IMR-90 (cell line): ENCODE data around the gene PTPRU.

ENCODE experiments used
- BHLHE40 ChIP-seq: fragments of 150-350 bp; IDR thresholded peaks from 2 replicates; pipeline ENCODE4 v1.6.1; 2016; ENCODE audit warnings: mild to moderate bottlenecking, low read depth, low read length
- CEBPB ChIP-seq: IDR thresholded peaks from 2 replicates; pipeline ENCODE4 v1.6.1; 2012; ENCODE audit warnings: low read depth, low read length, improper control_type of control experiment
- CHD1 ChIP-seq: IDR thresholded peaks from 2 replicates; pipeline ENCODE4 v1.6.1; 2012; ENCODE audit warnings: low read depth, low read length, improper control_type of control experiment
- MAFK ChIP-seq: IDR thresholded peaks from 2 replicates; pipeline ENCODE4 v1.6.1; 2012; ENCODE audit warnings: low read depth, low read length, improper control_type of control experiment
- NFE2L2 ChIP-seq: fragments of 150-350 bp; IDR thresholded peaks from 2 replicates; pipeline ENCODE4 v1.6.1; 2016; ENCODE audit warnings: low read depth, mild to moderate bottlenecking, low read length
- POLR2A ChIP-seq: IDR thresholded peaks from 2 replicates; pipeline ENCODE4 v1.6.1; 2012; ENCODE audit warnings: mild to moderate bottlenecking, low read depth, low read length
- RAD21 ChIP-seq: IDR thresholded peaks from 2 replicates; pipeline ENCODE4 v1.6.1; 2012; ENCODE audit warnings: low read length, improper control_type of control experiment
- RCOR1 ChIP-seq: IDR thresholded peaks from 2 replicates; pipeline ENCODE4 v1.6.1; 2012; ENCODE audit warnings: mild to moderate bottlenecking, low read length, improper control_type of control experiment; ENCODE audit not compliant: insufficient replicate concordance
- RFX5 ChIP-seq: IDR thresholded peaks from 2 replicates; pipeline ENCODE4 v1.8.0; 2012; ENCODE audit warnings: low read depth, mild to moderate bottlenecking, low read length, moderate library complexity
- SMC3 ChIP-seq: fragments of 150-350 bp; IDR thresholded peaks from 2 replicates; pipeline ENCODE4 v1.6.1; 2016; ENCODE audit warnings: low read depth, mild to moderate bottlenecking, antibody characterized with exemption, low read length, moderate library complexity
- TF ChIP-seq, protein P1 (sequence below): conservative IDR thresholded peaks from 2 replicates; pipeline ENCODE4 v1.5.1; 2012; ENCODE audit warnings: mild to moderate bottlenecking, low read depth, low read length, improper control_type of control experiment

GRCh38 chr1:29370067-29370466 lies 133.7 kb downstream of the PTPRU start:
- no peak for TF ChIP-seq POLR2A
- TF ChIP-seq, protein P1, sequence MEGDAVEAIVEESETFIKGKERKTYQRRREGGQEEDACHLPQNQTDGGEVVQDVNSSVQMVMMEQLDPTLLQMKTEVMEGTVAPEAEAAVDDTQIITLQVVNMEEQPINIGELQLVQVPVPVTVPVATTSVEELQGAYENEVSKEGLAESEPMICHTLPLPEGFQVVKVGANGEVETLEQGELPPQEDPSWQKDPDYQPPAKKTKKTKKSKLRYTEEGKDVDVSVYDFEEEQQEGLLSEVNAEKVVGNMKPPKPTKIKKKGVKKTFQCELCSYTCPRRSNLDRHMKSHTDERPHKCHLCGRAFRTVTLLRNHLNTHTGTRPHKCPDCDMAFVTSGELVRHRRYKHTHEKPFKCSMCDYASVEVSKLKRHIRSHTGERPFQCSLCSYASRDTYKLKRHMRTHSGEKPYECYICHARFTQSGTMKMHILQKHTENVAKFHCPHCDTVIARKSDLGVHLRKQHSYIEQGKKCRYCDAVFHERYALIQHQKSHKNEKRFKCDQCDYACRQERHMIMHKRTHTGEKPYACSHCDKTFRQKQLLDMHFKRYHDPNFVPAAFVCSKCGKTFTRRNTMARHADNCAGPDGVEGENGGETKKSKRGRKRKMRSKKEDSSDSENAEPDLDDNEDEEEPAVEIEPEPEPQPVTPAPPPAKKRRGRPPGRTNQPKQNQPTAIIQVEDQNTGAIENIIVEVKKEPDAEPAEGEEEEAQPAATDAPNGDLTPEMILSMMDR, result no peak
- TF ChIP-seq SMC3, result no peak
- TF ChIP-seq RFX5, result no peak
- no peak for TF ChIP-seq BHLHE40
- no peak for TF ChIP-seq RAD21
- TF ChIP-seq CHD1, result no peak
- no peak for TF ChIP-seq MAFK
- no peak for TF ChIP-seq RCOR1
- no peak for TF ChIP-seq CEBPB
- no peak for TF ChIP-seq NFE2L2
